SJSA1 (cell line): ENCODE data around the gene KNSTRN. TPM values are rescaled to one million over a fixed set of nuclear protein-coding genes. Genes with fewer than 3 reads are reported as not detected.
A peak's percentile ranks its signal among the peaks of the same experiment; 100 is the strongest.

Source experiments
- DNase-seq, 2 experiments: peaks; one replicate each; pipeline ENCODE4 v3.0.0-alpha.2; 2015 to 2020; ENCODE audit warnings: low spot score in 2 of 2, low read depth in 1 of 2
- H3K27ac ChIP-seq: fragments of 250-450 bp; sonication (Bioruptor Pico); 2 replicates; pipeline ENCODE4 v1.5.1; 2020; ENCODE audit warnings: mild to moderate bottlenecking, moderate library complexity
- H3K27me3 ChIP-seq: fragments of 250-450 bp; sonication (Bioruptor Pico); replicated peaks from 2 replicates; pipeline ENCODE4 v1.5.1; 2020; ENCODE audit warnings: mild to moderate bottlenecking, moderate library complexity
- H3K36me3 ChIP-seq: fragments of 250-450 bp; sonication (Bioruptor Pico); 2 replicates; pipeline ENCODE4 v1.5.1; 2020; ENCODE audit warnings: mild to moderate bottlenecking
- H3K4me1 ChIP-seq: fragments of 250-450 bp; sonication (Bioruptor Pico); replicated peaks from 2 replicates; pipeline ENCODE4 v1.6.1; 2021; ENCODE audit warnings: mild to moderate bottlenecking
- H3K4me3 ChIP-seq: fragments of 250-450 bp; sonication (Bioruptor Pico); 2 replicates; pipeline ENCODE4 v1.5.1; 2020; ENCODE audit warnings: mild to moderate bottlenecking
- H3K9me3 ChIP-seq: fragments of 250-450 bp; sonication (Bioruptor Pico); replicated peaks from 2 replicates; pipeline ENCODE4 v1.5.1; 2020; ENCODE audit warnings: mild to moderate bottlenecking
- total RNA-seq: library from RNA; depleted of rRNA; stranded (reverse); fragments of >200 nt; shearing (Covaris generic); gene quantifications from 2 replicates; pipeline ENCODE4 v1.2.3, GENCODE V29; 2014

Gene KNSTRN
- total RNA-seq, 1 experiment from 2014 or later: 96.6 TPM

GRCh38 chr15:40352281-40352901 is 30.1 kb upstream of the KNSTRN start:
- DNase-seq: no peak
- H3K4me3 ChIP-seq: no peak overlapping the region
- no peaks in the 10 kb centered on the region for H3K36me3 ChIP-seq
- peaks cover 10% of the 10 kb centered on the region for H3K4me1 ChIP-seq
- H3K27me3 ChIP-seq: no peaks in the 10 kb centered on the region
- H3K27ac ChIP-seq: no peak overlapping the region
- H3K9me3 ChIP-seq: no peaks in the 10 kb centered on the region

DNA sequence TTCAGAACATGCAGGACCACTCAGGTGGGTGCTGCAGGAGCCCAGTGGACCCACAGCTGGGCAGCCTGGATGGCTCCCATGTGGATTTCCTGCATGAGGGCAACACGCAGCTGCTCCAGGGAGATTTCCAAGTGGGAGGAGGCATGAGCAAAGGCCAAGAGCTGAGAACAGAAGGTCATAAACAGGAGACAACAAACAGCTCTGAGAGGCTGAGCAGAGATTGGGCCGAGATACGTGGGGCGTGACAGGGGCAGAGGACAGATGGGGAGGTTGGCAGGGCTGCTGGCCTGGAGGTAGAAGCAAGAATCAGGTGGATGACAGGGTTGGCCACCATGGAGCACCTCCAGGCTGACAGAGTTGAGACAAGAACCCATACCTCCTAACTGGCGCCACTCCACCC is 28.8 kb upstream of the KNSTRN start:
- H3K4me3 ChIP-seq: no peak overlapping the region

GRCh38 chr15:40354408-40355171 is 27.9 kb upstream of the KNSTRN start:
- Histone ChIP-seq H3K4me1 (peaks cover 24% of the 10 kb centered on the region), H3K27ac (no peak overlapping the region), H3K27me3 (no peaks in the 10 kb centered on the region), H3K4me3 (no peak overlapping the region), H3K9me3 (peaks cover 6% of the 10 kb centered on the region; the same call in 1 of the 2 replicates), H3K36me3 (no peaks in the 10 kb centered on the region)
- peak in 1 of 2 experiments; percentile 49 for DNase-seq

More for the DNA sequence above, 28.8 kb upstream of the KNSTRN start:
- H3K27ac ChIP-seq: no peak overlapping the region
- peaks cover 23% of the 10 kb centered on the region for H3K4me1 ChIP-seq
- no peak for DNase-seq
- H3K27me3 ChIP-seq: no peaks in the 10 kb centered on the region
- H3K9me3 ChIP-seq: peaks cover 6% of the 10 kb centered on the region; the same call in 1 of the 2 replicates
- H3K36me3 ChIP-seq: no peaks in the 10 kb centered on the region

- Histone ChIP-seq H3K27me3 (no peaks in the 10 kb centered on the region), H3K4me3 (no peak overlapping the region), H3K4me1 (peaks cover 24% of the 10 kb centered on the region), H3K27ac (no peak overlapping the region), H3K36me3 (no peaks in the 10 kb centered on the region), H3K9me3 (peaks cover 6% of the 10 kb centered on the region; the same call in 1 of the 2 replicates)
- no peak for DNase-seq
Observed at GRCh38 chr15:40355976-40356585, 26.4 kb upstream of the KNSTRN start.

DNA sequence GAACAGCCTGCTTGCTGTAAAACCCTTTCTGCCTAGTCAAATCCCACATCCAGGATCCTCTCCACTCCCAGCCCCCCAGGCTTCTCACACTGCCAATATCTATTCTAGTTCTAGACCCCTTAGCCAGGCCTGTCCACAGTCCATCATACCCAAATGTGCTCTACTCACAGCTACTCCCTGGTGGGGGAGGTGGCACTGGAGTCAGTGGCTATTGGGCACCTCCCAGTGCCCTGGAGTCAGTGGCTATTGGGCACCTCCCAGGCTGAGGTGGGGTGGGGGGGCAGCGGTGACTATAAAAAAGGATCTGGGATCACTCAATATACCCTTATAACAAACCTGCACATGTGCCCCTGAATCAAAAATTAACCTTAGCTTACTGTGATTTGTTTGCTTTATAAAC is 25.3 kb upstream of the KNSTRN start:
- Histone ChIP-seq H3K4me3 (no peak overlapping the region), H3K36me3 (no peaks in the 10 kb centered on the region), H3K27me3 (no peaks in the 10 kb centered on the region), H3K4me1 (peaks cover 24% of the 10 kb centered on the region), H3K27ac (no peak overlapping the region), H3K9me3 (peaks cover 6% of the 10 kb centered on the region; the same call in 1 of the 2 replicates)
- DNase-seq: no peak

DNA sequence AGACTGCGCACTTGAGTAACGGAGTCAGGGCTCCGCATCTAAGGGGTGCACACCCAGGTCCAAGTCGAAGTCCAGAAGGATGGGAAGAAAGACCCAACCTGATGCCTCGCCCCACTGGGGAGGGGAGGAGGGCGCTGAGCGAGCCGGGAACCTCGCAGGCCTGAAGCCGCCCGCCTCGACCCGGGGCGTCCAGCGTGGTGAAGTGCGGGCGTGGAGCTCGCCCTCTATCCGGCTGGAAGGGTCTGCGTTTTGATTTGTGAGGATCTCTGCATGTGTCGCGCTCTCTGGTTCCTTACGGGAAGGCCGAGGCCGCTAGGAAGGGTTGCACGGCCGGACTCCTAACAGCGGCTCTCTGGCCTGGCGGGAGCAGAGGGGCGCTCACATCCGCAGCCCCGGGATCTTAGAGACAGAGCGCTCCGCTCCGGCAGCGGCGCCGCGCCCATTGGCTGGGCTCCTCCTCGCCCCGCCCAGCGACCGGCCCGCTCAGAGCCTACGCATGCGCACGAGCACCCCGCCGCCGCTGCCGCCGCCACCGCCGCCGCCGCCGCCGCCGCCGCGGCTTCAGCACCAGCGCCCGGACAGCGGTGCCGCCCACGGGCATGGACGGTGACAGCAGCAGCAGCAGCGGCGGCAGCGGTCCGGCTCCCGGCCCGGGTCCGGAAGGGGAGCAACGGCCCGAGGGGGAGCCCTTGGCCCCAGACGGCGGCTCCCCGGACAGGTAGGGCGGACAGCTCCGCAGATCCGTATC is 24.6 kb upstream of the KNSTRN start, which contains the start of gene DISP2:
DISP2 (plus strand) TSS at position 497 of the 748 bp plus-strand sequence; CDS start at position 600, 103 bp downstream.
- peaks cover 24% of the 10 kb centered on the region for H3K4me1 ChIP-seq
- H3K9me3 ChIP-seq: peaks cover 6% of the 10 kb centered on the region; the same call in 1 of the 2 replicates
- H3K36me3 ChIP-seq: no peaks in the 10 kb centered on the region
- H3K4me3 ChIP-seq: peak within 1 kb of the TSS; percentile 41
- no peak within 1 kb of the TSS for H3K27ac ChIP-seq
- peak; percentile 79 to 87 for DNase-seq
- H3K27me3 ChIP-seq: no peaks in the 10 kb centered on the region

DNA sequence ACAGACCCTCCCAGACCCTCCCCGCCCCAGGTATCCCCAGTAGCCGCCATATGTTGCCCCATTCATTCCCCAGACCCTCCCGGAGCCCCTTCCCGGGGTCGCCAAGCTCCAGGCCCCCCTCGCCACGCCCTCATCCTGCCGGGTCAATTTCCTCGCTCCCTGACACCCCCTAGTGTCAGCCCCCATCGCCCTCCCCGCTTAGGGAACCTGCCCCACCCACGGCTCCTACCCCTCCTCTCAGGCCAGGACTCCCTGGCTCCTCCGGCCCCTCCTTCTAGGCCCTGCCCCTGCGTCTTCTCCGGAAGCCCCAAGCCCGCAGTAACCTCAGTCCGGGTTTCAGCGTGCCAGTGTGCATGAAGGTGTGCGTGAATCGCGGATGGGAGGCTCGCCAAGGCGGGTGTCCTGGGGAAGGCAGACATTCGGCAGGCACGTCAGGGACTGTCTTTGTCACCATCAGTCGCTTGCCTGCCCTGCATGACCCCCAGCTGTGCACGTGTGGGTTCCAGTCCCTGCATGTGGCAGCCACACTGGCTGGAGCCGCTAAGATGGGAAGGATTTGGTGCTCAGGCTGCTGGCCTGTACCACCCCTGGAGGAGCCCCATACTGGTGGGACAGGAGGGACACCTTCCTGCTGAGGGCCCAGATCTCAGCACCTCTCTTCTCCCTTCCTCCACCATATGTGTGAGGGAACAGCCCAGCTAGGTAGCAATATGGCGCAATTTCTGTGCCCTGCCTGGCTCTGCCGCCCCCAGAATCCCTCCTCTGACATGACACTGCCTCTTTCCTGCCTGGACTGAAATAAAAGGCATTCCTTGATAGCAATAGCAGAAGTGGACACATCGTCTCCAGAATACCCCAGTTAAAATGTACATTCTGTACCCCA is 23.8 kb upstream of the KNSTRN start:
- H3K4me1 ChIP-seq: peaks cover 23% of the 10 kb centered on the region
- H3K27ac ChIP-seq: no peak overlapping the region
- peak overlapping the region; percentile 41 for H3K4me3 ChIP-seq
- H3K36me3 ChIP-seq: no peaks in the 10 kb centered on the region
- H3K9me3 ChIP-seq: peaks cover 6% of the 10 kb centered on the region; the same call in 1 of the 2 replicates
- no peaks in the 10 kb centered on the region for H3K27me3 ChIP-seq
- no peak for DNase-seq

GRCh38 chr15:40360015-40360414 is 22.5 kb upstream of the KNSTRN start:
- Histone ChIP-seq H3K27ac (no peak overlapping the region), H3K9me3 (peaks cover 6% of the 10 kb centered on the region; the same call in 1 of the 2 replicates), H3K36me3 (no peaks in the 10 kb centered on the region), H3K27me3 (no peaks in the 10 kb centered on the region), H3K4me3 (no peak overlapping the region), H3K4me1 (peaks cover 14% of the 10 kb centered on the region)
- no peak for DNase-seq

- Histone ChIP-seq H3K27ac (no peak overlapping the region), H3K4me3 (no peak overlapping the region), H3K4me1 (peaks cover 14% of the 10 kb centered on the region), H3K9me3 (peaks cover 6% of the 10 kb centered on the region; the same call in 1 of the 2 replicates), H3K27me3 (no peaks in the 10 kb centered on the region), H3K36me3 (no peaks in the 10 kb centered on the region)
- no peak for DNase-seq
Observed at GRCh38 chr15:40361640-40362039, 20.9 kb upstream of the KNSTRN start.

- Histone ChIP-seq H3K4me3 (no peak overlapping the region), H3K4me1 (peaks cover 15% of the 10 kb centered on the region), H3K27ac (no peak overlapping the region), H3K36me3 (no peaks in the 10 kb centered on the region), H3K27me3 (no peaks in the 10 kb centered on the region), H3K9me3 (no peaks in the 10 kb centered on the region; the same call in 1 of the 2 replicates)
- DNase-seq: no peak
Observed at GRCh38 chr15:40363611-40364010, 18.9 kb upstream of the KNSTRN start.

GRCh38 chr15:40364251-40364650 is 18.3 kb upstream of the KNSTRN start:
- no peak overlapping the region for H3K27ac ChIP-seq
- no peaks in the 10 kb centered on the region for H3K36me3 ChIP-seq
- peaks cover 13% of the 10 kb centered on the region for H3K4me1 ChIP-seq
- no peak for DNase-seq
- no peaks in the 10 kb centered on the region; the same call in 1 of the 2 replicates for H3K9me3 ChIP-seq
- H3K27me3 ChIP-seq: no peaks in the 10 kb centered on the region
- no peak overlapping the region for H3K4me3 ChIP-seq

DNA sequence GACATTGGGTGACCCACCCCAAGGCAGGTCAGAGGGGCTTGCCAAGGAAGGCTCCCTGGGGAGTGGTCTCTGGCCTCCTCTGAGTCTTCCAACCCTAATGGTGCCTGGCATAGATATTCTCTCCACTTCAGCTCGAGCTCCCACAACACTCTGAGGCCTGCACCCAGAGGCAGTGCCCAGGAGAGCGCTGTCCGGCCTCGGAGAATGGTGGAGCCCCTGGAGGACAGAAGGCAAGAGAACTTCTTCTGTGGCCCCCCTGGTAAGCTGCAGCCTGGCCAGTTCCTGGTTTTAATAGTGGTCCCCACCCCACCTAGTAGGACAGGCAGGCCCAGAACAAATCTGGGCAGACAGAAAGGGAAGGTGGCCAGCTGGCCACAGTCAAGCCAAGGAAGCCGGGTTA is 17.5 kb upstream of the KNSTRN start:
- Histone ChIP-seq H3K4me1 (peaks cover 13% of the 10 kb centered on the region), H3K4me3 (no peak overlapping the region), H3K27ac (no peak overlapping the region), H3K27me3 (no peaks in the 10 kb centered on the region), H3K9me3 (no peaks in the 10 kb centered on the region; the same call in 1 of the 2 replicates), H3K36me3 (no peaks in the 10 kb centered on the region)
- DNase-seq: no peak
